Stimulated activated CD8-positive, alpha-beta memory T cell treated with anti-CD3 and anti-CD28 coated beads, Interleukin-7, amount 100 ng/mL, for 4 hours (primary cell): ENCODE measurements around the gene RBBP8.

Experiments
- DNase-seq, 2 donors: peaks; one replicate each; pipeline ENCODE4 v3.0.0-alpha.2; 2020; ENCODE audit warnings: low read depth in 2 of 2

Gene RBBP8

GRCh38 chr18:23062011-23062410 lies 128.9 kb downstream of the RBBP8 start:
- no peak for DNase-seq

GRCh38 chr18:23063502-23063901 lies 130.4 kb downstream of the RBBP8 start:
- DNase-seq = no peak

GRCh38 chr18:23065234-23065806 lies 132.2 kb downstream of the RBBP8 start:
- DNase-seq = no peak

- no peak for DNase-seq
These were observed 132.9 kb downstream of the RBBP8 start for GRCh38 chr18:23066060-23066459.

GRCh38 chr18:23066504-23067039 lies 133.4 kb downstream of the RBBP8 start:
- DNase-seq = no peak

- DNase-seq = no peak
These were observed 134.1 kb downstream of the RBBP8 start for GRCh38 chr18:23067236-23067635.

GRCh38 chr18:23068011-23068410 lies 134.9 kb downstream of the RBBP8 start:
- no peak for DNase-seq

GRCh38 chr18:23068570-23069310 lies 135.6 kb downstream of the RBBP8 start:
- no peak for DNase-seq

- DNase-seq = peak in 1 of 2 donors; percentile 27
These were observed 136.4 kb downstream of the RBBP8 start for GRCh38 chr18:23069481-23069880.

- DNase-seq = no peak
These were observed 136.8 kb downstream of the RBBP8 start for GRCh38 chr18:23069898-23070297.

GRCh38 chr18:23071285-23071684 lies 138.2 kb downstream of the RBBP8 start:
- peak; percentile 76 to 81 for DNase-seq

GRCh38 chr18:23072079-23072478 lies 139.0 kb downstream of the RBBP8 start:
- DNase-seq = no peak

- DNase-seq = no peak
These were observed 141.0 kb downstream of the RBBP8 start for GRCh38 chr18:23073996-23074606.
